IMR-90 (cell line): ENCODE data around the gene TAF1B. TPM values are rescaled to one million over a fixed set of nuclear protein-coding genes. Genes with fewer than 3 reads are reported as not detected.

Experiments used
- ATAC-seq: fragments of 200-7000 bp; cut with Tn5 transposase; 2 replicates; pipeline ENCODE4 v1.9.1; 2020; ENCODE audit warnings: low read depth, mild to moderate bottlenecking, moderate library complexity
- BruUV-seq: library from RNA; stranded (reverse); fragments of 400-500 nt; replicated peaks from 2 replicates; lab custom pipeline; 2021; lab: Mats Ljungman, UMichigan
- CTCF ChIA-PET: fragments of 300-600 bp; formaldehyde crosslinking; extraction: SDS; loops from one replicate; lab custom pipeline; 2021; ENCODE audit warnings: antibody characterized with exemption; lab: Yijun Ruan, JAX
- POLR2A ChIA-PET: fragments of 300-600 bp; sonication (Branson Sonifier 250); formaldehyde crosslinking; loops from one replicate; lab custom pipeline; 2022; ENCODE audit warnings: antibody characterized with exemption; ENCODE audit not compliant: unreplicated experiment; lab: Charles Lee
- DNase-seq: peaks from one replicate; pipeline ENCODE4 v3.0.0; 2013
- H2AFZ ChIP-seq: replicated peaks from 2 replicates; pipeline ENCODE3; 2013; ENCODE audit warnings: low read length, mild to moderate bottlenecking; ENCODE audit not compliant: poor library complexity
- H2AK5ac ChIP-seq: 2 replicates; pipeline ENCODE4 v1.6.1; 2013; ENCODE audit warnings: low read depth, low read length, inconsistent platforms
- H2AK9ac ChIP-seq: replicated peaks from 2 replicates; pipeline ENCODE3; 2013; ENCODE audit warnings: mild to moderate bottlenecking, low read depth, low read length, moderate library complexity; ENCODE audit not compliant: poor library complexity
- H2BK120ac ChIP-seq: 2 replicates; pipeline ENCODE4 v1.6.1; 2013; ENCODE audit warnings: low read depth, low read length, inconsistent platforms
- H2BK15ac ChIP-seq: 3 replicates; pipeline ENCODE4 v1.6.1; 2013; ENCODE audit warnings: low read depth, low read length, inconsistent platforms
- H2BK20ac ChIP-seq: 2 replicates; pipeline ENCODE4 v1.6.1; 2013; ENCODE audit warnings: low read depth, mild to moderate bottlenecking, inconsistent platforms, low read length, moderate library complexity
- H2BK5ac ChIP-seq: 2 replicates; pipeline ENCODE4 v1.6.1; 2013; ENCODE audit warnings: mild to moderate bottlenecking, low read depth, low read length, inconsistent platforms; ENCODE audit not compliant: poor library complexity, severe bottlenecking
- H3K14ac ChIP-seq: replicated peaks from 2 replicates; pipeline ENCODE4 v1.6.1; 2013; ENCODE audit warnings: low read depth, low read length, inconsistent platforms
- H3K18ac ChIP-seq: 2 replicates; pipeline ENCODE4 v1.6.1; 2013; ENCODE audit warnings: low read depth, low read length, control low read depth
- H3K23ac ChIP-seq: 2 replicates; pipeline ENCODE4 v1.6.1; 2013; ENCODE audit warnings: low read depth, low read length, inconsistent platforms
- H3K27ac ChIP-seq: 2 replicates; pipeline ENCODE4 v1.5.1; 2013; ENCODE audit warnings: mild to moderate bottlenecking, control low read depth, low read length; ENCODE audit not compliant: insufficient read depth
- H3K27me3 ChIP-seq: 2 replicates; pipeline ENCODE4 v1.6.1; 2013; ENCODE audit warnings: low read length; ENCODE audit not compliant: control insufficient read depth, insufficient read depth
- H3K36me3 ChIP-seq: 2 replicates; pipeline ENCODE4 v1.6.1; 2013; ENCODE audit warnings: low read length, mixed read lengths; ENCODE audit not compliant: control insufficient read depth, insufficient read depth
- H3K4ac ChIP-seq: 2 replicates; pipeline ENCODE4 v1.6.1; 2013; ENCODE audit warnings: low read depth, low read length, inconsistent platforms
- H3K4me1 ChIP-seq: 2 replicates; pipeline ENCODE4 v1.6.1; 2013; ENCODE audit warnings: low read length, mixed read lengths; ENCODE audit not compliant: control insufficient read depth, insufficient read depth
- H3K4me2 ChIP-seq: 2 replicates; pipeline ENCODE4 v1.6.1; 2013; ENCODE audit warnings: low read depth, mild to moderate bottlenecking, control low read depth, low read length, moderate library complexity
- H3K4me3 ChIP-seq: 2 replicates; pipeline ENCODE4 v1.5.1; 2013; ENCODE audit warnings: low read depth, mild to moderate bottlenecking, control low read depth, low read length, moderate library complexity; ENCODE audit not compliant: insufficient read depth
- H3K56ac ChIP-seq: 2 replicates; pipeline ENCODE4 v1.6.1; 2013; ENCODE audit warnings: low read length, inconsistent platforms; ENCODE audit not compliant: insufficient read depth; ENCODE audit errors: extremely low read depth
- H3K79me1 ChIP-seq, 2 experiments: 2 replicates each; pipeline ENCODE4 v1.6.1; 2013; ENCODE audit warnings: low read length in 2 of 2, inconsistent platforms in 1 of 2, low read depth in 1 of 2
- H3K9ac ChIP-seq: 2 replicates; pipeline ENCODE4 v1.6.1; 2013; ENCODE audit warnings: low read depth, low read length, control low read depth
- H3K9me1 ChIP-seq: 2 replicates; pipeline ENCODE4 v1.6.1; 2013; ENCODE audit warnings: low read length, inconsistent platforms; ENCODE audit not compliant: insufficient read depth
- H3K9me3 ChIP-seq: 2 replicates; pipeline ENCODE4 v1.6.1; 2013; ENCODE audit warnings: low read length; ENCODE audit not compliant: control insufficient read depth, insufficient read depth
- H4K20me1 ChIP-seq: 2 replicates; pipeline ENCODE4 v1.6.1; 2013; ENCODE audit warnings: low read length, inconsistent platforms; ENCODE audit not compliant: insufficient read depth
- H4K5ac ChIP-seq: 2 replicates; pipeline ENCODE4 v1.6.1; 2013; ENCODE audit warnings: mild to moderate bottlenecking, low read depth, low read length, control low read depth
- H4K8ac ChIP-seq, 2 experiments: 2 replicates each; pipeline ENCODE4 v1.6.1; 2013; ENCODE audit warnings: low read depth in 2 of 2, low read length in 2 of 2, control low read depth in 1 of 2, inconsistent platforms in 1 of 2
- H4K91ac ChIP-seq: 2 replicates; pipeline ENCODE4 v1.6.1; 2013; ENCODE audit warnings: low read depth, low read length, inconsistent platforms; ENCODE audit not compliant: insufficient read depth
- BHLHE40 ChIP-seq: fragments of 150-350 bp; IDR thresholded peaks from 2 replicates; pipeline ENCODE4 v1.6.1; 2016; ENCODE audit warnings: mild to moderate bottlenecking, low read depth, low read length
- CEBPB ChIP-seq: IDR thresholded peaks from 2 replicates; pipeline ENCODE4 v1.6.1; 2012; ENCODE audit warnings: low read depth, low read length, improper control_type of control experiment
- CHD1 ChIP-seq: IDR thresholded peaks from 2 replicates; pipeline ENCODE4 v1.6.1; 2012; ENCODE audit warnings: low read depth, low read length, improper control_type of control experiment
- FOS ChIP-seq: fragments of 150-350 bp; IDR thresholded peaks from 2 replicates; pipeline ENCODE4 v1.6.1; 2016; ENCODE audit warnings: low read depth, low read length
- MAFK ChIP-seq: IDR thresholded peaks from 2 replicates; pipeline ENCODE4 v1.6.1; 2012; ENCODE audit warnings: low read depth, low read length, improper control_type of control experiment
- MAZ ChIP-seq: IDR thresholded peaks from 2 replicates; pipeline ENCODE4 v1.6.1; 2012; ENCODE audit warnings: low read depth, mild to moderate bottlenecking, low read length, improper control_type of control experiment, moderate library complexity, borderline replicate concordance
- RCOR1 ChIP-seq: IDR thresholded peaks from 2 replicates; pipeline ENCODE4 v1.6.1; 2012; ENCODE audit warnings: mild to moderate bottlenecking, low read length, improper control_type of control experiment; ENCODE audit not compliant: insufficient replicate concordance
- RFX5 ChIP-seq: IDR thresholded peaks from 2 replicates; pipeline ENCODE4 v1.8.0; 2012; ENCODE audit warnings: low read depth, mild to moderate bottlenecking, low read length, moderate library complexity
- SMC3 ChIP-seq: fragments of 150-350 bp; IDR thresholded peaks from 2 replicates; pipeline ENCODE4 v1.6.1; 2016; ENCODE audit warnings: low read depth, mild to moderate bottlenecking, antibody characterized with exemption, low read length, moderate library complexity
- WGBS, 2 experiments: methylation state at CpG; one replicate each; pipeline versions ENCODE4 v1.1.5 to v1.1.7; 2013; ENCODE audit warnings: missing lambda C conversion rate in 2 of 2; ENCODE audit not compliant: insufficient read length in 1 of 2; ENCODE audit errors: extremely low coverage in 2 of 2; 5-methylcytosine and 5-hydroxymethylcytosine counted together
- dilution Hi-C: fragments of 300-500 bp; cut with HindIII; formaldehyde crosslinking; loops from one replicate; pipeline ENCODE4 v1.14.3; 2018; ENCODE audit warnings: low sequenced_read_pairs; ENCODE audit not compliant: unreplicated experiment
- in situ Hi-C: fragments of 300-500 bp; cut with MboI; formaldehyde crosslinking; loops from 3 replicates; pipeline ENCODE4 v1.14.3; 2019; ENCODE audit warnings: low sequenced_read_pairs, inconsistent platforms, mixed read lengths
- intact Hi-C: fragments of 100-400 bp; cut with micrococcal nuclease; formaldehyde crosslinking; loops from 2 replicates; pipeline ENCODE4 v1.10.0; 2022
- polyA plus RNA-seq, 3 experiments: library from polyadenylated mRNA; depleted of rRNA; stranded (reverse); fragments of >200 nt; gene quantifications; 2 replicates each; pipeline ENCODE4 v1.2.3, GENCODE V29; 2012; ENCODE audit warnings: low replicate concordance in 1 of 3
- total RNA-seq: library from RNA; depleted of rRNA; stranded (reverse); fragments of >200 nt; gene quantifications from 2 replicates; pipeline ENCODE4 v1.2.3, GENCODE V29; 2012
- TF ChIP-seq, protein P1 (sequence below): conservative IDR thresholded peaks from 2 replicates; pipeline ENCODE4 v1.5.1; 2012; ENCODE audit warnings: mild to moderate bottlenecking, low read depth, low read length, improper control_type of control experiment
- TF ChIP-seq, protein P2 (sequence below): fragments of 150-350 bp; IDR thresholded peaks from 2 replicates; pipeline ENCODE4 v1.6.1; 2016; ENCODE audit warnings: low read depth, mild to moderate bottlenecking, low read length, moderate library complexity, borderline replicate concordance
- TF ChIP-seq, protein P3 (sequence below): fragments of 150-350 bp; IDR thresholded peaks from 2 replicates; pipeline ENCODE4 v1.6.1; 2017; ENCODE audit warnings: mild to moderate bottlenecking, antibody characterized with exemption, low read length, low read depth

TAF1B gene
- total and polyA plus RNA-seq, 2 of the 4 experiments (the other 2 are of a cell fraction): 8.4 to 19.9 TPM

- no peaks in the 10 kb centered on the region for H3K36me3 ChIP-seq
- H4K20me1 ChIP-seq: no peaks in the 10 kb centered on the region
- no peak overlapping the region for H3K56ac ChIP-seq
- no peaks in the 10 kb centered on the region for H3K9me3 ChIP-seq
- intact Hi-C loops: no loop called here
- DNase-seq (peak; percentile 21), ATAC-seq (no peak)
- no peak overlapping the region for H2AK9ac ChIP-seq
- no peak overlapping the region for H3K4me2 ChIP-seq
- H2AFZ ChIP-seq: no peak overlapping the region
- ChIA-PET POLR2A (no interaction called here), CTCF (no interaction called here)
- WGBS, 2 experiments: no CpG with 5 or more reads among the region's 3 CpGs
- H3K4me3 ChIP-seq: no peak overlapping the region
- no peaks in the 10 kb centered on the region for H3K27me3 ChIP-seq
- H2AK5ac ChIP-seq: peak overlapping the region; percentile 47; the same call in 1 of the 2 replicates
- peaks cover 7% of the 10 kb centered on the region for H3K9me1 ChIP-seq
- peaks cover 12% of the 10 kb centered on the region for H3K4me1 ChIP-seq
- TF ChIP-seq MAZ (no peak), RCOR1 (no peak), FOS (no peak), RFX5 (no peak), BHLHE40 (no peak), CEBPB (no peak), SMC3 (no peak), MAFK (no peak), CHD1 (no peak)
- TF ChIP-seq, protein P1, sequence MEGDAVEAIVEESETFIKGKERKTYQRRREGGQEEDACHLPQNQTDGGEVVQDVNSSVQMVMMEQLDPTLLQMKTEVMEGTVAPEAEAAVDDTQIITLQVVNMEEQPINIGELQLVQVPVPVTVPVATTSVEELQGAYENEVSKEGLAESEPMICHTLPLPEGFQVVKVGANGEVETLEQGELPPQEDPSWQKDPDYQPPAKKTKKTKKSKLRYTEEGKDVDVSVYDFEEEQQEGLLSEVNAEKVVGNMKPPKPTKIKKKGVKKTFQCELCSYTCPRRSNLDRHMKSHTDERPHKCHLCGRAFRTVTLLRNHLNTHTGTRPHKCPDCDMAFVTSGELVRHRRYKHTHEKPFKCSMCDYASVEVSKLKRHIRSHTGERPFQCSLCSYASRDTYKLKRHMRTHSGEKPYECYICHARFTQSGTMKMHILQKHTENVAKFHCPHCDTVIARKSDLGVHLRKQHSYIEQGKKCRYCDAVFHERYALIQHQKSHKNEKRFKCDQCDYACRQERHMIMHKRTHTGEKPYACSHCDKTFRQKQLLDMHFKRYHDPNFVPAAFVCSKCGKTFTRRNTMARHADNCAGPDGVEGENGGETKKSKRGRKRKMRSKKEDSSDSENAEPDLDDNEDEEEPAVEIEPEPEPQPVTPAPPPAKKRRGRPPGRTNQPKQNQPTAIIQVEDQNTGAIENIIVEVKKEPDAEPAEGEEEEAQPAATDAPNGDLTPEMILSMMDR: no peak
- TF ChIP-seq, protein P2, sequence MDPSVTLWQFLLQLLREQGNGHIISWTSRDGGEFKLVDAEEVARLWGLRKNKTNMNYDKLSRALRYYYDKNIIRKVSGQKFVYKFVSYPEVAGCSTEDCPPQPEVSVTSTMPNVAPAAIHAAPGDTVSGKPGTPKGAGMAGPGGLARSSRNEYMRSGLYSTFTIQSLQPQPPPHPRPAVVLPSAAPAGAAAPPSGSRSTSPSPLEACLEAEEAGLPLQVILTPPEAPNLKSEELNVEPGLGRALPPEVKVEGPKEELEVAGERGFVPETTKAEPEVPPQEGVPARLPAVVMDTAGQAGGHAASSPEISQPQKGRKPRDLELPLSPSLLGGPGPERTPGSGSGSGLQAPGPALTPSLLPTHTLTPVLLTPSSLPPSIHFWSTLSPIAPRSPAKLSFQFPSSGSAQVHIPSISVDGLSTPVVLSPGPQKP: no peak
- TF ChIP-seq, protein P3, sequence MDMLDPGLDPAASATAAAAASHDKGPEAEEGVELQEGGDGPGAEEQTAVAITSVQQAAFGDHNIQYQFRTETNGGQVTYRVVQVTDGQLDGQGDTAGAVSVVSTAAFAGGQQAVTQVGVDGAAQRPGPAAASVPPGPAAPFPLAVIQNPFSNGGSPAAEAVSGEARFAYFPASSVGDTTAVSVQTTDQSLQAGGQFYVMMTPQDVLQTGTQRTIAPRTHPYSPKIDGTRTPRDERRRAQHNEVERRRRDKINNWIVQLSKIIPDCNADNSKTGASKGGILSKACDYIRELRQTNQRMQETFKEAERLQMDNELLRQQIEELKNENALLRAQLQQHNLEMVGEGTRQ: no peak
- no peak overlapping the region for H2BK120ac ChIP-seq
- peak overlapping the region; percentile 55; the same call in 1 of the 2 replicates for H3K14ac ChIP-seq
- H3K9ac ChIP-seq: no peak overlapping the region
- no peaks in the 10 kb centered on the region for H3K79me1 ChIP-seq
- H4K8ac ChIP-seq: no peak overlapping the region
- no peak overlapping the region for H2BK5ac ChIP-seq
- no TSS peak for BruUV-seq
- peak overlapping the region; percentile 29; the same call in 1 of the 2 replicates for H3K4ac ChIP-seq
- no peak overlapping the region for H3K23ac ChIP-seq
- no peak overlapping the region for H3K18ac ChIP-seq
- no peak overlapping the region; the same call in 2 of the 3 replicates for H2BK15ac ChIP-seq
- H4K5ac ChIP-seq: no peak overlapping the region
- H4K91ac ChIP-seq: no peak overlapping the region
- dilution Hi-C loops: no loop called here
- H3K27ac ChIP-seq: no peak overlapping the region
- H2BK20ac ChIP-seq: no peak overlapping the region
- in situ Hi-C loops: no loop called here
Measured at GRCh38 chr2:9981655-9982054, 138.4 kb downstream of the TAF1B start.
